ENCODE data around the gene NCKAP5L.

The NCKAP5L gene

DNA sequence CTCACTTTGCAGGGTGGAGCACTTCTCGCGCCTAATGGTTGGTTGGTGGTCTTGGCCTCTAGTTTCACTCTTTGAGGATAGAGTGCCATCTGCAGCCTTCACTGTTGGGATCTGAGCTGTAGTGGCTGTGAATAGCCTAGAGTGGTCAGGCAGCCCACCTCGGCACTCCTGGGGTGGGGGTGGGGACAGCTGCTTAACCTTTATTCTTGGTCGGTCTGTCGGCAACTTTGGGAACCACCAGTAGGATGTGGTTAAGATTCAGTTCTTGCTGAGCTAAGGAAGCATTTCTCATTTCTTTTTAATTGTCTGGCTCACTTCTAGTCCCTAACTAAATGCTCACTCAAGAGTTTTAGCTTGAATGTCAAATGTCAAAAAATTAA lies 65.8 kb downstream of the NCKAP5L start:
- Histone ChIP-seq H3K9me3 (replicated peaks in 1 of 2; ENCODE audit: control insufficient read depth in 2 of 2, insufficient read depth in 1 of 2, low read depth in 1 of 2, low read length in 2 of 2) (peaks cover 0 to 2% of the 10 kb centered on the region in 2 donors), H3K14ac (ENCODE audit: low read length) (no peak overlapping the region), H3K36me3 (replicated peaks in 1 of 2; ENCODE audit: control insufficient read depth in 2 of 2, insufficient read depth in 2 of 2, low read length in 2 of 2) (peaks cover 50 to 83% of the 10 kb centered on the region in 2 donors), H3K9ac (ENCODE audit: low read depth, low read length, poor library complexity) (no peak overlapping the region), H3K4me2 (ENCODE audit: insufficient read depth, low read length, poor library complexity, severe bottlenecking) (no peak overlapping the region), H4K8ac (ENCODE audit: low read depth, low read length) (no peak overlapping the region), H2BK120ac (ENCODE audit: low read depth, low read length) (no peak overlapping the region), H3K18ac (ENCODE audit: low read length) (no peak overlapping the region), H3K4ac (ENCODE audit: low read length) (no peak overlapping the region), H3K4me1 (ENCODE audit: control insufficient read depth in 2 of 2, insufficient read depth in 1 of 2, low read depth in 1 of 2, low read length in 2 of 2) (no peaks in the 10 kb centered on the region), H2BK5ac (ENCODE audit: low read length) (no peak overlapping the region), H3K27ac (replicated peaks; ENCODE audit: low read length) (no peak overlapping the region), H3K27me3 (ENCODE audit: control insufficient read depth in 3 of 3, insufficient read depth in 3 of 3, low read depth in 1 of 3, low read length in 3 of 3) (no peaks in the 10 kb centered on the region), H2AK5ac (ENCODE audit: low read depth, low read length) (no peak overlapping the region), H3K79me1 (ENCODE audit: low read depth, low read length) (no peaks in the 10 kb centered on the region), H2AFZ (ENCODE audit: low read length) (no peak overlapping the region), H3K23ac (ENCODE audit: low read depth, low read length, poor library complexity) (no peak overlapping the region), H3K4me3 (ENCODE audit: low read length in 2 of 2) (no peak overlapping the region), H2BK12ac (ENCODE audit: low read length) (no peak overlapping the region), H4K91ac (ENCODE audit: low read depth, low read length, poor library complexity) (no peak overlapping the region), H2BK15ac (ENCODE audit: low read length) (no peak overlapping the region)
- no peak for DNase-seq (ENCODE audit: low spot score)
- WGBS, 2 donors (ENCODE audit: extremely low coverage in 2 of 2, insufficient read length in 2 of 2, insufficient replicate concordance in 1 of 2) = no CpG with 5 or more reads among the region's 5 CpGs

DNA sequence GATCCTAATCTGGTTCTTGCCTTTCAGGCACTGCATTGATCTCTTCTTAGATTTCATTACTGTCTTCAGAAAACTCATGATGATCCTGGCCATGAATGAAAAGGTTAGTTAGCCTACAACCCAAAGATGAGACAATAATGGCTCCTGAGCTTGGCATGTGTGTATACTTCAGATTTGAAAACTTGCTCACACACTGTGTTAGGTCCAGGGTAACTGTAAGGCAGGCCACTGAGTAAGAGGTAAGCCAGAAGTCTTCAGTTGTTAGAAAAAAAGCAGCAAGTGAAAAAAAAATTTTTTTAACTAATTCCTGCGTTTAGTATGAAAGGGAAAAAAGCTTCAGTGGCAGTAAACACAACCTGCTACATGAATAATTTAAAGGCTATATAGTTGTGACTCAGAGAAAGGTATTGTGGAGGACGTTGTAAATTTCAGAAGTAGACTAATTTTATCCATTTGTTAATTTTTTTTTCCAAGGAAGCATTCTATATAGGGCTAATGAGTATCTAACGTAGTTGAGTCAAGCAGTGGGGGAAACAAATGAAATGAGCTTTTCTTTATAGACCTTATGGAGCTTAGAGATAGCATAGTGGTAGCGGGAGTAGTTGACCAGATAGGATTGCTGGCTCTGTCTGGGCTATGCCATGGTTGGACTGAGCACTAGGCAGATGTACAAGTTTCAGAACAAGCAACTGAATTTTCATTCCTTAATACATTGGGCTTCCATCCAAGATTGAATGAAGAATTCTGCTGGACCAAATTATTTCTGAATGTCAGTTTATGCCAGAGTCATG lies 66.3 kb downstream of the NCKAP5L start:
- Histone ChIP-seq H3K27me3 (ENCODE audit: control insufficient read depth in 3 of 3, insufficient read depth in 3 of 3, low read depth in 1 of 3, low read length in 3 of 3) (no peaks in the 10 kb centered on the region), H3K9ac (ENCODE audit: low read depth, low read length, poor library complexity) (no peak overlapping the region), H2BK120ac (ENCODE audit: low read depth, low read length) (no peak overlapping the region), H3K27ac (replicated peaks; ENCODE audit: low read length) (no peak overlapping the region), H2AFZ (ENCODE audit: low read length) (no peak overlapping the region), H2BK5ac (ENCODE audit: low read length) (no peak overlapping the region), H3K18ac (ENCODE audit: low read length) (no peak overlapping the region), H3K79me1 (ENCODE audit: low read depth, low read length) (no peaks in the 10 kb centered on the region), H2BK12ac (ENCODE audit: low read length) (no peak overlapping the region), H3K36me3 (replicated peaks in 1 of 2; ENCODE audit: control insufficient read depth in 2 of 2, insufficient read depth in 2 of 2, low read length in 2 of 2) (peaks cover 50 to 89% of the 10 kb centered on the region in 2 donors), H3K9me3 (replicated peaks in 1 of 2; ENCODE audit: control insufficient read depth in 2 of 2, insufficient read depth in 1 of 2, low read depth in 1 of 2, low read length in 2 of 2) (peaks cover 0 to 2% of the 10 kb centered on the region in 2 donors), H2BK15ac (ENCODE audit: low read length) (no peak overlapping the region), H3K23ac (ENCODE audit: low read depth, low read length, poor library complexity) (no peak overlapping the region), H4K8ac (ENCODE audit: low read depth, low read length) (no peak overlapping the region), H4K91ac (ENCODE audit: low read depth, low read length, poor library complexity) (no peak overlapping the region), H3K4ac (ENCODE audit: low read length) (no peak overlapping the region), H3K4me1 (ENCODE audit: control insufficient read depth in 2 of 2, insufficient read depth in 1 of 2, low read depth in 1 of 2, low read length in 2 of 2) (no peaks in the 10 kb centered on the region), H3K4me2 (ENCODE audit: insufficient read depth, low read length, poor library complexity, severe bottlenecking) (no peak overlapping the region), H2AK5ac (ENCODE audit: low read depth, low read length) (no peak overlapping the region), H3K14ac (ENCODE audit: low read length) (no peak overlapping the region), H3K4me3 (ENCODE audit: low read length in 2 of 2) (no peak overlapping the region)
- no CpG with 5 or more reads among the region's 4 CpGs for WGBS, 2 donors (ENCODE audit: extremely low coverage in 2 of 2, insufficient read length in 2 of 2, insufficient replicate concordance in 1 of 2)
- no peak for DNase-seq (ENCODE audit: low spot score)

GRCh38 chr12:49750996-49751393 lies 77.2 kb downstream of the NCKAP5L start:
- Histone ChIP-seq H3K27me3 (ENCODE audit: control insufficient read depth in 3 of 3, insufficient read depth in 3 of 3, low read depth in 1 of 3, low read length in 3 of 3) (no peaks in the 10 kb centered on the region), H2BK120ac (ENCODE audit: low read depth, low read length) (no peak overlapping the region), H3K18ac (ENCODE audit: low read length) (no peak overlapping the region), H3K4me3 (ENCODE audit: low read length in 2 of 2) (no peak overlapping the region), H3K4me1 (ENCODE audit: control insufficient read depth in 2 of 2, insufficient read depth in 1 of 2, low read depth in 1 of 2, low read length in 2 of 2) (peaks cover 0 to 2% of the 10 kb centered on the region in 2 donors), H3K9me3 (replicated peaks in 1 of 2; ENCODE audit: control insufficient read depth in 2 of 2, insufficient read depth in 1 of 2, low read depth in 1 of 2, low read length in 2 of 2) (no peaks in the 10 kb centered on the region), H4K8ac (ENCODE audit: low read depth, low read length) (no peak overlapping the region), H4K91ac (ENCODE audit: low read depth, low read length, poor library complexity) (no peak overlapping the region), H3K4ac (ENCODE audit: low read length) (no peak overlapping the region), H3K9ac (ENCODE audit: low read depth, low read length, poor library complexity) (no peak overlapping the region), H2BK15ac (ENCODE audit: low read length) (no peak overlapping the region), H3K27ac (replicated peaks; ENCODE audit: low read length) (no peak overlapping the region), H2AFZ (ENCODE audit: low read length) (no peak overlapping the region), H3K23ac (ENCODE audit: low read depth, low read length, poor library complexity) (no peak overlapping the region), H3K14ac (ENCODE audit: low read length) (no peak overlapping the region), H2BK5ac (ENCODE audit: low read length) (no peak overlapping the region), H3K79me1 (ENCODE audit: low read depth, low read length) (peaks cover 2% of the 10 kb centered on the region), H2BK12ac (ENCODE audit: low read length) (no peak overlapping the region), H3K36me3 (replicated peaks in 1 of 2; ENCODE audit: control insufficient read depth in 2 of 2, insufficient read depth in 2 of 2, low read length in 2 of 2) (peaks cover 18 to 92% of the 10 kb centered on the region in 2 donors), H2AK5ac (ENCODE audit: low read depth, low read length) (no peak overlapping the region), H3K4me2 (ENCODE audit: insufficient read depth, low read length, poor library complexity, severe bottlenecking) (no peak overlapping the region)
- no peak for DNase-seq (ENCODE audit: low spot score)
- no CpG with 5 or more reads among the region's 1 CpG for WGBS, 2 donors (ENCODE audit: extremely low coverage in 2 of 2, insufficient read length in 2 of 2, insufficient replicate concordance in 1 of 2)

GRCh38 chr12:49750027-49750995 lies 77.9 kb downstream of the NCKAP5L start:
- Histone ChIP-seq H3K4ac (ENCODE audit: low read length) (no peak overlapping the region), H2BK5ac (ENCODE audit: low read length) (no peak overlapping the region), H4K8ac (ENCODE audit: low read depth, low read length) (no peak overlapping the region), H2BK120ac (ENCODE audit: low read depth, low read length) (no peak overlapping the region), H3K9me3 (replicated peaks in 1 of 2; ENCODE audit: control insufficient read depth in 2 of 2, insufficient read depth in 1 of 2, low read depth in 1 of 2, low read length in 2 of 2) (no peaks in the 10 kb centered on the region), H3K14ac (ENCODE audit: low read length) (no peak overlapping the region), H3K79me1 (ENCODE audit: low read depth, low read length) (peaks cover 2% of the 10 kb centered on the region), H2AK5ac (ENCODE audit: low read depth, low read length) (no peak overlapping the region), H2AFZ (ENCODE audit: low read length) (no peak overlapping the region), H3K9ac (ENCODE audit: low read depth, low read length, poor library complexity) (no peak overlapping the region), H4K91ac (ENCODE audit: low read depth, low read length, poor library complexity) (no peak overlapping the region), H2BK12ac (ENCODE audit: low read length) (no peak overlapping the region), H2BK15ac (ENCODE audit: low read length) (no peak overlapping the region), H3K23ac (ENCODE audit: low read depth, low read length, poor library complexity) (no peak overlapping the region), H3K4me1 (ENCODE audit: control insufficient read depth in 2 of 2, insufficient read depth in 1 of 2, low read depth in 1 of 2, low read length in 2 of 2) (peaks cover 0 to 2% of the 10 kb centered on the region in 2 donors), H3K27ac (replicated peaks; ENCODE audit: low read length) (no peak overlapping the region), H3K18ac (ENCODE audit: low read length) (no peak overlapping the region), H3K4me2 (ENCODE audit: insufficient read depth, low read length, poor library complexity, severe bottlenecking) (no peak overlapping the region), H3K27me3 (ENCODE audit: control insufficient read depth in 3 of 3, insufficient read depth in 3 of 3, low read depth in 1 of 3, low read length in 3 of 3) (no peaks in the 10 kb centered on the region), H3K4me3 (ENCODE audit: low read length in 2 of 2) (no peak overlapping the region), H3K36me3 (replicated peaks in 1 of 2; ENCODE audit: control insufficient read depth in 2 of 2, insufficient read depth in 2 of 2, low read length in 2 of 2) (peaks cover 14 to 88% of the 10 kb centered on the region in 2 donors)
- DNase-seq (ENCODE audit: low spot score) = no peak
- no CpG with 5 or more reads among the region's 8 CpGs for WGBS, 2 donors (ENCODE audit: extremely low coverage in 2 of 2, insufficient read length in 2 of 2, insufficient replicate concordance in 1 of 2)
